HG03457 (cell line): Measurements from ENCODE around the gene UCKL1.

Source experiments
- ATAC-seq: cut with Tn5 transposase; IDR thresholded peaks from one replicate; pipeline ENCODE4 v1.9.1; 2021; ENCODE audit warnings: moderate number of reproducible peaks; ENCODE audit not compliant: unreplicated experiment

UCKL1 gene

GRCh38 chr20:63894358-63895201 lies 61.6 kb downstream of the UCKL1 start, which contains the start of gene DNAJC5:
Gene DNAJC5 (plus strand): TSS chr20:63895126. CDS start chr20:63928346, 33,220 bp downstream.
- ATAC-seq: peak; percentile 50

GRCh38 chr20:63893999-63894357 lies 62.2 kb downstream of the UCKL1 start:
- no peak for ATAC-seq

- ATAC-seq: no peak
Observed at GRCh38 chr20:63892402-63892801, 63.8 kb downstream of the UCKL1 start.

- ATAC-seq: no peak
Observed at GRCh38 chr20:63891061-63892002, 64.9 kb downstream of the UCKL1 start.

- ATAC-seq: no peak
Observed at GRCh38 chr20:63890616-63891015, 65.6 kb downstream of the UCKL1 start.

- no peak for ATAC-seq
Observed at GRCh38 chr20:63890201-63890576, 66.0 kb downstream of the UCKL1 start.
